Keratinocyte (primary cell): ENCODE results near the gene ACSS1. TPM values are rescaled to one million over a fixed set of nuclear protein-coding genes. Genes with fewer than 3 reads are reported as not detected.

Experiments
- DNase-seq: peaks from one replicate; pipeline ENCODE4 v3.0.0-alpha.2; 2011; ENCODE audit warnings: low read depth, missing footprints, low spot score
- FAIRE-seq: peaks from 2 replicates; lab custom pipeline; 2011; peaks lifted over from hg19 to GRCh38; lab: Jason Lieb, UNC
- H2AFZ ChIP-seq: 2 replicates; pipeline ENCODE4 v1.6.0; 2012; ENCODE audit warnings: low read length, control low read depth, inconsistent platforms; ENCODE audit not compliant: control insufficient read depth
- H3K27ac ChIP-seq: 2 replicates; pipeline ENCODE4 v1.5.1; 2011; ENCODE audit warnings: low read length; ENCODE audit not compliant: control insufficient read depth, insufficient read depth
- H3K27me3 ChIP-seq: 3 replicates; pipeline ENCODE4 v1.6.0; 2011; ENCODE audit warnings: low read length; ENCODE audit not compliant: control insufficient read depth, insufficient read depth; ENCODE audit errors: extremely low read depth
- H3K36me3 ChIP-seq, 2 experiments: 2 replicates in 1 of 2; 3 replicates in 1 of 2; pipeline ENCODE4 v1.5.1; 2011; ENCODE audit warnings: low read length in 2 of 2, mild to moderate bottlenecking in 1 of 2; ENCODE audit not compliant: control insufficient read depth in 2 of 2, insufficient read depth in 2 of 2; ENCODE audit errors: extremely low read depth in 1 of 2
- H3K4me1 ChIP-seq: 3 replicates; pipeline ENCODE4 v1.5.1; 2011; ENCODE audit warnings: low read length; ENCODE audit not compliant: control insufficient read depth, insufficient read depth; ENCODE audit errors: extremely low read depth
- H3K4me2 ChIP-seq: 3 replicates; pipeline ENCODE4 v1.6.0; 2011; ENCODE audit warnings: low read depth, low read length; ENCODE audit not compliant: control insufficient read depth, insufficient read depth; ENCODE audit errors: extremely low read depth
- H3K4me3 ChIP-seq, 3 experiments: fragments of 200-600 bp in 1 of 3; sonication (generic) in 1 of 3; 2 replicates in 2 of 3; 3 replicates in 1 of 3; pipeline ENCODE4 v1.5.1; 2011 to 2016; ENCODE audit warnings: low read length in 3 of 3, mild to moderate bottlenecking in 3 of 3, control low read depth in 2 of 3, inconsistent platforms in 1 of 3, low read depth in 1 of 3, mixed read lengths in 1 of 3, mixed run types in 1 of 3, moderate library complexity in 1 of 3; ENCODE audit not compliant: control insufficient read depth in 2 of 3, insufficient read depth in 2 of 3; ENCODE audit errors: extremely low read depth in 1 of 3
- H3K79me2 ChIP-seq: 2 replicates; pipeline ENCODE4 v1.6.0; 2012; ENCODE audit warnings: low read length; ENCODE audit not compliant: control insufficient read depth, insufficient read depth
- H3K9ac ChIP-seq: 3 replicates; pipeline ENCODE4 v1.6.0; 2011; ENCODE audit warnings: low read length; ENCODE audit not compliant: control insufficient read depth, insufficient read depth; ENCODE audit errors: extremely low read depth
- H3K9me1 ChIP-seq: 3 replicates; pipeline ENCODE4 v1.6.0; 2011; ENCODE audit warnings: low read length; ENCODE audit not compliant: control insufficient read depth, insufficient read depth; ENCODE audit errors: extremely low read depth
- H3K9me3 ChIP-seq: 2 replicates; pipeline ENCODE4 v1.5.1; 2012; ENCODE audit warnings: low read depth, low read length; ENCODE audit not compliant: control insufficient read depth
- H4K20me1 ChIP-seq: 3 replicates; pipeline ENCODE4 v1.6.0; 2011; ENCODE audit warnings: low read length; ENCODE audit not compliant: control insufficient read depth, insufficient read depth; ENCODE audit errors: extremely low read depth
- EZH2 ChIP-seq: IDR thresholded peaks from one replicate; pipeline ENCODE4 v1.6.1; 2012; ENCODE audit warnings: inconsistent platforms, mild to moderate bottlenecking, low read length, moderate library complexity
- dilution Hi-C: fragments of 300-500 bp; cut with MboI; formaldehyde crosslinking; loops from one replicate; pipeline ENCODE4 v1.7.0; 2020; ENCODE audit warnings: low sequenced_read_pairs; ENCODE audit not compliant: extremely low pct_ligation_motif_present
- polyA plus RNA-seq, 5 experiments: library from polyadenylated mRNA; depleted of rRNA in 3 of 5; stranded (reverse) in 3 of 5; stranded (forward) in 1 of 5; unstranded in 1 of 5; fragments of >200 nt; gene quantifications; 1 replicate in 1 of 5; 2 replicates in 3 of 5; 3 replicates in 1 of 5; pipeline versions ENCODE4 v1.2.1 to v1.2.3, GENCODE V29; 2011 to 2012; ENCODE audit warnings: missing spikeins in 2 of 5, low read depth in 1 of 5, low replicate concordance in 1 of 5
- TF ChIP-seq, protein P1 (sequence below), 3 experiments: IDR thresholded peaks in 1 of 3; conservative IDR thresholded peaks in 1 of 3; optimal IDR thresholded peaks in 1 of 3; 2 replicates in 2 of 3; 3 replicates in 1 of 3; pipeline versions ENCODE3 to v1.5.1; 2011; ENCODE audit warnings: low read length in 3 of 3, mild to moderate bottlenecking in 3 of 3, moderate library complexity in 2 of 3, control low read depth in 1 of 3, inconsistent platforms in 1 of 3; ENCODE audit not compliant: insufficient read depth in 2 of 3; ENCODE audit errors: extremely low read depth in 1 of 3

The ACSS1 gene
- polyA plus RNA-seq, 1 donor (not counting 4 experiments of a cell fraction or from before 2014, with no cell fraction given): 1.5 TPM

DNA sequence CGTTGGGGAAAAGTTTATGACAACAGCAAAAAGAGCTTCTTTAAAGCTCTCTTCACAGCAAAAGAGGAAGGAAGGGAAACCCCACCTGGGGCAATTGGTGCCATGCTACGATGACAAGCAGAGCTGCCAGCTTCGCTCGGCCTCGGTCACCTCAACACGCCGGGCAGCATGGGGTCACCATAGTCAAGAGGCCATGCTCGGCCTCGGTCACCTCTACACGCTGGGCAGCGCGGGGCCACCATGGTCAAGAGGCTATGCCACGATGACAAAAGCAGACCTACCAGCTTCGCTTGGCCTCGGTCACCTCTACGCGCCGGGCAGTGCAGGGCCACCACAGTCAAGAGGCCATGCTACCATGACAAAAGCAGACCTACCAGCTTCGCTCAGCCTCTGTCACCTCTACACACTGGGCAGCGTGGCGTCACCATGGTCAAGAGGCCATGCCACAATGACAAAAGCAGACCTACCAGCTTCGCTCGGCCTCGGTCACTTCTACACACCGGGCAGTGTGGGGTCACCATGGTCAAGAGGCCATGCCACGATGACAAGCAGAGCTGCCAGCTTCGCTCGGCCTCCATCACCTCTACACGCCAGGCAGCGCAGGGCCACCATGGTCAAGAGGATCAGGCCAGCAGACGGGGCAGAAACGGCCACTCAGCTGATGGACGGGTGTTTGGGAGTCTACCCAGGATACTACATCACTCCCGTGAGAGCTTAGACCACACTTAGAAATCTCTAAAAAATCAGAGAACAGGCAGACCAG, 77.5 kb downstream of the ACSS1 start:
- Histone ChIP-seq H3K36me3 (peaks cover 0 to 7% of the 10 kb centered on the region in 2 experiments), H3K4me1 (no peaks in the 10 kb centered on the region), H3K9ac (no peak overlapping the region), H3K9me3 (peaks cover 5% of the 10 kb centered on the region), H3K79me2 (peaks cover 3% of the 10 kb centered on the region), H3K9me1 (no peaks in the 10 kb centered on the region), H3K27ac (no peak overlapping the region), H4K20me1 (no peaks in the 10 kb centered on the region), H3K27me3 (no peaks in the 10 kb centered on the region), H2AFZ (no peak overlapping the region), H3K4me3 (no peak overlapping the region), H3K4me2 (no peak overlapping the region)
- TF ChIP-seq, protein P1, sequence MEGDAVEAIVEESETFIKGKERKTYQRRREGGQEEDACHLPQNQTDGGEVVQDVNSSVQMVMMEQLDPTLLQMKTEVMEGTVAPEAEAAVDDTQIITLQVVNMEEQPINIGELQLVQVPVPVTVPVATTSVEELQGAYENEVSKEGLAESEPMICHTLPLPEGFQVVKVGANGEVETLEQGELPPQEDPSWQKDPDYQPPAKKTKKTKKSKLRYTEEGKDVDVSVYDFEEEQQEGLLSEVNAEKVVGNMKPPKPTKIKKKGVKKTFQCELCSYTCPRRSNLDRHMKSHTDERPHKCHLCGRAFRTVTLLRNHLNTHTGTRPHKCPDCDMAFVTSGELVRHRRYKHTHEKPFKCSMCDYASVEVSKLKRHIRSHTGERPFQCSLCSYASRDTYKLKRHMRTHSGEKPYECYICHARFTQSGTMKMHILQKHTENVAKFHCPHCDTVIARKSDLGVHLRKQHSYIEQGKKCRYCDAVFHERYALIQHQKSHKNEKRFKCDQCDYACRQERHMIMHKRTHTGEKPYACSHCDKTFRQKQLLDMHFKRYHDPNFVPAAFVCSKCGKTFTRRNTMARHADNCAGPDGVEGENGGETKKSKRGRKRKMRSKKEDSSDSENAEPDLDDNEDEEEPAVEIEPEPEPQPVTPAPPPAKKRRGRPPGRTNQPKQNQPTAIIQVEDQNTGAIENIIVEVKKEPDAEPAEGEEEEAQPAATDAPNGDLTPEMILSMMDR (optimal IDR thresholded peaks at IDR 0.05 in 1 of 3, IDR thresholded peaks at IDR 0.05 in 1 of 3, conservative IDR thresholded peaks at IDR 0.05 in 1 of 3; ENCODE audit: extremely low read depth in 1 of 3, insufficient read depth in 2 of 3, low read length in 3 of 3): no peak
- no peak for TF ChIP-seq EZH2
- FAIRE-seq (no peak), DNase-seq (no peak)
- dilution Hi-C loops: no loop called here

DNA sequence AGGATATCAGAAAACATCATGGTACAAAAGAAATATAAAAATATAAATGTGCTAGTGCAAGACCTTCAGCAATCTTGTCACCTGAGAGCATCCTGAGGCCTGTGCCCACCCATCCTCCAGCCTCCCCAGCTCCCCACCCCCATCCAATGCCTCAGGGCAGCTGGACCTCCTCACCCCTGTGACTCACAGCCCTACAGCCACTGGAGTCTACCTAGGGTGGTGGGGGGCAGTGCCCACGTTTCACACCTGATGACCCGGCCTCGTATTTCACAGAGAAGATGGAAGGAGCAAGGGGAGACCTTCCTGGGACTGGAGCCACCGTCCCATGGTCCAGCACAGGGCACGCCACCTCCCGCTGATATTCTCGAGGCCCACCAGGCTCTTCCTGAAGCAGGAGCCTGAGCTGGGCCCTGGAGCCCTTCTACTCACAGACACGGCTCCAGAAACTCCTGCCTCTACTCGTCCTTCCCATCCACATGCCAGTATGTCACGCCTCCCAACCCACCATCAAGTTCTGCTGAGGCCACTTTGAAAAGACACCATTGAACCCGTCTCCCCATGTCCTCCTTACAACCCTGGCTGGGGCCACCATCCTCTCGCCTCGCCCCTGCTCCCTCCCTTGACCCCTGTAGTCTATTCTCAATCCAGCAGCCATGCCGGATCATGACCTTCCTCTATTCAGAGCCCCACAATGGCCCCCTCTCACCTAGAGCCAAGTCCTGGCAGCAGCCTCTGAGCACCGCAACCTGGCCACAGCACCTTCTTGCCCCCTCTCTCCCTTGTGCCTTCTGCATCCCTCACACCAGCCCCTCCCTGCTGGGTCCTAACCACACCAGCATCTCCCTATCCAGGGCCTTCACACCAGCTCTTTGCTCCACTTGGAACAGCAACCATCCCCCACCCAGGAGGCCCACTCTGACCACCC, 78.6 kb downstream of the ACSS1 start:
- no peaks in the 10 kb centered on the region for H3K9me1 ChIP-seq
- dilution Hi-C loops: no loop called here
- no peak overlapping the region for H2AFZ ChIP-seq
- FAIRE-seq: no peak
- no peak overlapping the region for H3K27ac ChIP-seq
- no peak for DNase-seq
- peaks cover 5% of the 10 kb centered on the region for H3K9me3 ChIP-seq
- no peaks in the 10 kb centered on the region for H3K27me3 ChIP-seq
- no peaks in the 10 kb centered on the region for H3K4me1 ChIP-seq
- H3K36me3 ChIP-seq: peaks cover 0 to 7% of the 10 kb centered on the region in 2 experiments
- TF ChIP-seq, protein P1 (optimal IDR thresholded peaks at IDR 0.05 in 1 of 3, IDR thresholded peaks at IDR 0.05 in 1 of 3, conservative IDR thresholded peaks at IDR 0.05 in 1 of 3; ENCODE audit: extremely low read depth in 1 of 3, insufficient read depth in 2 of 3, low read length in 3 of 3): no peak
- TF ChIP-seq EZH2: no peak
- H4K20me1 ChIP-seq: no peaks in the 10 kb centered on the region
- no peaks in the 10 kb centered on the region for H3K79me2 ChIP-seq
- H3K9ac ChIP-seq: no peak overlapping the region
- H3K4me3 ChIP-seq: no peak overlapping the region
- no peak overlapping the region for H3K4me2 ChIP-seq
